GM12878 (cell line): ENCODE results near the gene CS.

Source experiments
- ATF7 ChIP-seq: fragments of 450-650 bp; IDR thresholded peaks from 2 replicates; pipeline ENCODE4 v1.6.1; 2016; ENCODE audit warnings: low read depth, mild to moderate bottlenecking
- DPF2 ChIP-seq: fragments of 450-650 bp; IDR thresholded peaks from 2 replicates; pipeline ENCODE4 v1.6.1; 2017; ENCODE audit warnings: mild to moderate bottlenecking
- NFYB ChIP-seq: IDR thresholded peaks from 2 replicates; pipeline ENCODE4 v1.6.1; 2011; ENCODE audit warnings: low read depth, mild to moderate bottlenecking, low read length, improper control_type of control experiment, moderate library complexity; ENCODE audit not compliant: insufficient read depth
- TF ChIP-seq, protein P1 (sequence below): fragments of 450-650 bp; formaldehyde crosslinking; IDR thresholded peaks from 2 replicates; pipeline ENCODE4 v1.4.0; 2020; ENCODE audit warnings: mild to moderate bottlenecking, moderate library complexity

DNA sequence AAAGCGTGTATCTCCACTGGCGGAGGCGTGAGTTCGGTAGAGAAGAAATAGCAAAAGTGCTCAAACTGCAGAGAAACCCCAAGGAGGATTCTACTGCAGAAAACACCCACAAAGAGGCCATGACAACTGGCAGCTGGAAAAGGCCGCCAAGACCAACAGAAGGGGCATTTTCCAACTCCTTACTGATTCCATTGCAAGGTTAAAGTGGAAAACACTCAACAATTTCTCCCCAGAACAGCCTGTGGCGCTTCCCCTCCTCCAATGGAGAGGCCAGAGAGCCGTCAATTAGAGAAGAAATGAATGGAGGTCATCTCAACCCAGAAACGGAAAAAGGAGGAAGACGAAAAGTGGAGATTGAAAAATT is 41.3 kb downstream of the CS start:
- TF ChIP-seq, protein P1, sequence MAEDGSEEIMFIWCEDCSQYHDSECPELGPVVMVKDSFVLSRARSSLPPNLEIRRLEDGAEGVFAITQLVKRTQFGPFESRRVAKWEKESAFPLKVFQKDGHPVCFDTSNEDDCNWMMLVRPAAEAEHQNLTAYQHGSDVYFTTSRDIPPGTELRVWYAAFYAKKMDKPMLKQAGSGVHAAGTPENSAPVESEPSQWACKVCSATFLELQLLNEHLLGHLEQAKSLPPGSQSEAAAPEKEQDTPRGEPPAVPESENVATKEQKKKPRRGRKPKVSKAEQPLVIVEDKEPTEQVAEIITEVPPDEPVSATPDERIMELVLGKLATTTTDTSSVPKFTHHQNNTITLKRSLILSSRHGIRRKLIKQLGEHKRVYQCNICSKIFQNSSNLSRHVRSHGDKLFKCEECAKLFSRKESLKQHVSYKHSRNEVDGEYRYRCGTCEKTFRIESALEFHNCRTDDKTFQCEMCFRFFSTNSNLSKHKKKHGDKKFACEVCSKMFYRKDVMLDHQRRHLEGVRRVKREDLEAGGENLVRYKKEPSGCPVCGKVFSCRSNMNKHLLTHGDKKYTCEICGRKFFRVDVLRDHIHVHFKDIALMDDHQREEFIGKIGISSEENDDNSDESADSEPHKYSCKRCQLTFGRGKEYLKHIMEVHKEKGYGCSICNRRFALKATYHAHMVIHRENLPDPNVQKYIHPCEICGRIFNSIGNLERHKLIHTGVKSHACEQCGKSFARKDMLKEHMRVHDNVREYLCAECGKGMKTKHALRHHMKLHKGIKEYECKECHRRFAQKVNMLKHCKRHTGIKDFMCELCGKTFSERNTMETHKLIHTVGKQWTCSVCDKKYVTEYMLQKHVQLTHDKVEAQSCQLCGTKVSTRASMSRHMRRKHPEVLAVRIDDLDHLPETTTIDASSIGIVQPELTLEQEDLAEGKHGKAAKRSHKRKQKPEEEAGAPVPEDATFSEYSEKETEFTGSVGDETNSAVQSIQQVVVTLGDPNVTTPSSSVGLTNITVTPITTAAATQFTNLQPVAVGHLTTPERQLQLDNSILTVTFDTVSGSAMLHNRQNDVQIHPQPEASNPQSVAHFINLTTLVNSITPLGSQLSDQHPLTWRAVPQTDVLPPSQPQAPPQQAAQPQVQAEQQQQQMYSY (CRISPR knock-in tag): no peak
- no peak for TF ChIP-seq DPF2
- no peak for TF ChIP-seq ATF7
- TF ChIP-seq NFYB: no peak
